HCT116 (cell line): ENCODE measurements around the gene LRRC74B. TPM values are rescaled to one million over a fixed set of nuclear protein-coding genes. Genes with fewer than 3 reads are reported as not detected.
"Not testable (repeated sequence)": the region's sequence is repeated elsewhere in the genome, so short reads cannot be mapped to it uniquely, and the experiment has no call there.

Experiments used
- ATAC-seq: fragments of 200-7000 bp; cut with Tn5 transposase; 2 replicates; pipeline ENCODE4 v1.9.1; 2020; ENCODE audit warnings: mild to moderate bottlenecking, moderate library complexity
- BruUV-seq: library from RNA; stranded (reverse); fragments of 400-500 nt; replicated peaks from 2 replicates; lab custom pipeline; 2021; lab: Mats Ljungman, UMichigan
- CTCF ChIA-PET: fragments of 300-600 bp; sonication (Branson Sonifier 250); formaldehyde crosslinking; loops from one replicate; lab custom pipeline; 2021; ENCODE audit warnings: antibody characterized with exemption; lab: Charles Lee
- POLR2A ChIA-PET: fragments of 300-600, 350-600 bp; sonication (Branson Sonifier 250); formaldehyde crosslinking; loops from one replicate; lab custom pipeline; 2021; ENCODE audit warnings: antibody characterized with exemption; lab: Charles Lee
- RAD21 ChIA-PET, 2 experiments: fragments of 300-600 bp; sonication (Branson Sonifier 250); formaldehyde crosslinking; loops; one replicate each; lab custom pipeline; 2023; ENCODE audit warnings: low total read pairs in 2 of 2; ENCODE audit not compliant: uncharacterized antibody in 2 of 2, unreplicated experiment in 2 of 2, low non-redundant PET in 1 of 2; lab: Charles Lee
- DNase-seq: peaks from one replicate; pipeline ENCODE4 v3.0.0-alpha.2; 2010; ENCODE audit warnings: low read depth, low spot score
- H2AFZ ChIP-seq: fragments of 200-600 bp; shearing (Covaris generic), sonication (generic); 2 replicates; pipeline ENCODE4 v1.6.1; 2017; ENCODE audit warnings: low read depth, mixed run types, mixed read lengths, antibody characterized with exemption, low read length; ENCODE audit not compliant: poor library complexity, severe bottlenecking
- H3K27ac ChIP-seq: 2 replicates; pipeline ENCODE4 v1.5.1; 2012; ENCODE audit warnings: low read depth, low read length
- H3K27me3 ChIP-seq: fragments of 200-600 bp; sonication (generic); 2 replicates; pipeline ENCODE4 v1.6.1; 2016; ENCODE audit warnings: mixed run types, low read length, mixed read lengths; ENCODE audit not compliant: insufficient read depth
- H3K36me3 ChIP-seq, 2 experiments: fragments of 200-500 bp in 1 of 2; fragments of 200-600 bp in 1 of 2; sonication (Bioruptor generic) in 1 of 2; sonication (generic) in 1 of 2; 2 replicates each; pipeline versions ENCODE4 v1.5.1 to v1.6.1; 2014 to 2016; ENCODE audit warnings: low read length in 2 of 2, inconsistent platforms in 1 of 2, mixed read lengths in 1 of 2, mixed run types in 1 of 2; ENCODE audit not compliant: insufficient read depth in 2 of 2, control insufficient read depth in 1 of 2
- H3K4me1 ChIP-seq, 2 experiments: fragments of 200-600 bp in 1 of 2; sonication (generic) in 1 of 2; 2 replicates each; pipeline versions ENCODE4 v1.5.1 to v1.6.1; 2012 to 2017; ENCODE audit warnings: low read length in 2 of 2, inconsistent platforms in 1 of 2, mild to moderate bottlenecking in 1 of 2, mixed read lengths in 1 of 2, mixed run types in 1 of 2, moderate library complexity in 1 of 2; ENCODE audit not compliant: insufficient read depth in 2 of 2, control insufficient read depth in 1 of 2
- H3K4me2 ChIP-seq: fragments of 200-600 bp; sonication (generic); 2 replicates; pipeline ENCODE4 v1.6.1; 2017; ENCODE audit warnings: mixed run types, low read length, mixed read lengths
- H3K4me3 ChIP-seq, 2 experiments: fragments of 200-600 bp in 1 of 2; sonication (generic) in 1 of 2; replicated peaks in 1 of 2; 2 replicates each; pipeline ENCODE4 v1.5.1; 2011 to 2016; ENCODE audit warnings: low read length in 2 of 2, control low read depth in 1 of 2, low read depth in 1 of 2, mild to moderate bottlenecking in 1 of 2, mixed read lengths in 1 of 2, mixed run types in 1 of 2
- H3K79me2 ChIP-seq: fragments of 200-600 bp; sonication (generic); 2 replicates; pipeline ENCODE4 v1.6.1; 2017; ENCODE audit warnings: mild to moderate bottlenecking, mixed run types, low read length, moderate library complexity, mixed read lengths; ENCODE audit not compliant: insufficient read depth
- H3K9ac ChIP-seq: fragments of 200-600 bp; sonication (generic); 2 replicates; pipeline ENCODE4 v1.6.1; 2016; ENCODE audit warnings: low read length, mixed read lengths
- H3K9me2 ChIP-seq: fragments of 200-600 bp; sonication (generic), shearing (Covaris generic); 2 replicates; pipeline ENCODE4 v1.6.1; 2017; ENCODE audit warnings: mixed run types, mild to moderate bottlenecking, moderate library complexity; ENCODE audit not compliant: insufficient read depth
- H3K9me3 ChIP-seq, 2 experiments: fragments of 200-500 bp in 1 of 2; fragments of 200-600 bp in 1 of 2; sonication (Bioruptor generic) in 1 of 2; sonication (generic) in 1 of 2; 2 replicates each; pipeline ENCODE4 v1.6.1; 2014 to 2017; ENCODE audit warnings: low read length in 2 of 2, mixed read lengths in 2 of 2, inconsistent platforms in 1 of 2, low read depth in 1 of 2, mild to moderate bottlenecking in 1 of 2, mixed run types in 1 of 2, moderate library complexity in 1 of 2; ENCODE audit not compliant: control insufficient read depth in 1 of 2, insufficient read depth in 1 of 2
- H4K20me1 ChIP-seq: fragments of 200-600 bp; sonication (generic), shearing (Covaris generic); 2 replicates; pipeline ENCODE4 v1.6.1; 2017; ENCODE audit warnings: mixed run types, mild to moderate bottlenecking, moderate library complexity; ENCODE audit not compliant: insufficient read depth
- CBX3 ChIP-seq: IDR thresholded peaks from 2 replicates; pipeline ENCODE4 v1.6.1; 2012; ENCODE audit warnings: low read depth
- EGR1 ChIP-seq: IDR thresholded peaks from 2 replicates; pipeline ENCODE4 v1.6.1; 2012; ENCODE audit warnings: low read depth
- FOSL1 ChIP-seq: IDR thresholded peaks from 2 replicates; pipeline ENCODE4 v1.6.1; 2012; ENCODE audit warnings: low read depth
- RAD21 ChIP-seq: IDR thresholded peaks from 2 replicates; pipeline ENCODE4 v1.6.1; 2012; ENCODE audit warnings: low read depth, mild to moderate bottlenecking
- REST ChIP-seq: IDR thresholded peaks from 2 replicates; pipeline ENCODE4 v1.6.1; 2012; ENCODE audit warnings: low read depth
- SRF ChIP-seq: IDR thresholded peaks from 2 replicates; pipeline ENCODE4 v1.6.1; 2012; ENCODE audit warnings: low read depth
- ZNF274 ChIP-seq: fragments of 200-500 bp; sonication (Bioruptor generic); IDR thresholded peaks from 2 replicates; pipeline ENCODE4 v1.6.1; 2014; ENCODE audit warnings: mild to moderate bottlenecking, low read depth, low read length, inconsistent platforms
- intact Hi-C: fragments of 100-400 bp; cut with micrococcal nuclease; formaldehyde crosslinking; loops from 2 replicates; pipeline ENCODE4 v1.10.0; 2022
- total RNA-seq: library from RNA; stranded (reverse); gene quantifications from one replicate; pipeline ENCODE4 v1.2.1, GENCODE V29; 2021; ENCODE audit not compliant: unreplicated experiment

LRRC74B gene
- total RNA-seq, 1 experiment from 2014 or later: not detected

- peak overlapping the region; percentile 86 for H3K4me2 ChIP-seq
- H3K36me3 ChIP-seq: peaks cover 3 to 11% of the 10 kb centered on the region in 2 experiments; a peak in 3 of 4 replicates
- H3K9ac ChIP-seq: no peak overlapping the region
- no peaks in the 10 kb centered on the region for H3K9me2 ChIP-seq
- RAD21 ChIA-PET: no interaction called here
- POLR2A ChIA-PET: interaction anchor here (0.7 kb wide), 1 partner anchor 47 kb away, joined by 3 read pairs; no protein-coding TSS in a partner anchor
- no peaks in the 10 kb centered on the region for H3K9me3 ChIP-seq
- H3K79me2 ChIP-seq: peaks cover 38% of the 10 kb centered on the region
- TF ChIP-seq CBX3 (no peak), RAD21 (no peak), SRF (no peak), FOSL1 (no peak), REST (no peak), EGR1 (no peak), ZNF274 (no peak)
- H4K20me1 ChIP-seq: no peaks in the 10 kb centered on the region
- H3K27me3 ChIP-seq: no peaks in the 10 kb centered on the region
- H3K27ac ChIP-seq: peak overlapping the region; percentile 97; the same call in 1 of the 2 replicates
- CTCF ChIA-PET: no interaction called here
- no peak overlapping the region for H2AFZ ChIP-seq
- no peak for DNase-seq
- ATAC-seq: no peak
- H3K4me3 ChIP-seq: no peak overlapping the region
- H3K4me1 ChIP-seq: peaks cover 17 to 28% of the 10 kb centered on the region in 2 experiments
- no TSS peak for BruUV-seq
- intact Hi-C loops: loop anchor here (2.0 kb wide), 1 partner anchor 21 kb away; the partner anchor contains the start of gene LZTR1
These were observed 42.0 kb upstream of the LRRC74B start for GRCh38 chr22:21003782-21004181.

- BruUV-seq, H3K4me3 ChIP-seq, DNase-seq, H3K4me2 ChIP-seq, H3K27me3 ChIP-seq, H3K27ac ChIP-seq, H3K36me3 ChIP-seq, H3K4me1 ChIP-seq, POLR2A ChIA-PET, H3K9ac ChIP-seq, H3K79me2 ChIP-seq, H4K20me1 ChIP-seq, H2AFZ ChIP-seq, RAD21 ChIA-PET, CTCF ChIA-PET, ATAC-seq, intact Hi-C loops, H3K9me3 ChIP-seq, H3K9me2 ChIP-seq: not testable (repeated sequence)
These were observed 36.5 kb upstream of the LRRC74B start for GRCh38 chr22:21009208-21009607.
